Measurements from ENCODE around the gene DDOST.

DNA sequence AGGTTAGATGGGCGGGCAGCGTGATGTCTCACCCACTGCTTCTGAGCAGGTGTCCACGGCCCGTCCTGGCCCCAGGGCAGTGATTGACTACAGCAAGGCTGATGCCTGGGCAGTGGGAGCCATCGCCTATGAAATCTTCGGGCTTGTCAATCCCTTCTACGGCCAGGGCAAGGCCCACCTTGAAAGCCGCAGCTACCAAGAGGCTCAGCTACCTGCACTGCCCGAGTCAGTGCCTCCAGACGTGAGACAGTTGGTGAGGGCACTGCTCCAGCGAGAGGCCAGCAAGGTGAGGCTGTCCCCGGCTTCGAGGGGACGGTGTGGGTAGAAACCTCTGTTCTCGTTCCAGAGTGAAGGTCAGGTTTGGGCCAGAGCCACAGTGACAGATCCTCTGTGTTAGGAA lies 12.2 kb downstream of the DDOST start:
- TF ChIP-seq POLR2A (IDR thresholded peaks at IDR 0.05; ENCODE audit: low read depth, low read length), result no peak
- TF ChIP-seq POLR2AphosphoS5 (IDR thresholded peaks at IDR 0.05; ENCODE audit: low read depth, low read length), result no peak
- no peak for TF ChIP-seq SPI1 (IDR thresholded peaks at IDR 0.05; ENCODE audit: low read depth, low read length)
- TF ChIP-seq POU2F2 (IDR thresholded peaks at IDR 0.05; ENCODE audit: low read depth, low read length), result no peak
- TF ChIP-seq PAX5 (IDR thresholded peaks at IDR 0.05; ENCODE audit: insufficient read depth, low read length, severe bottlenecking), result no peak
- TF ChIP-seq TAF1 (IDR thresholded peaks at IDR 0.05; ENCODE audit: low read depth, low read length), result no peak
